H1 (cell line): ENCODE results near the gene PGBD5. TPM values are rescaled to one million over a fixed set of nuclear protein-coding genes. Genes with fewer than 3 reads are reported as not detected.

Experiments
- CTCF ChIA-PET: fragments of 300-600 bp; sonication (Branson Sonifier 250); formaldehyde crosslinking; loops from one replicate; lab custom pipeline; 2021; ENCODE audit not compliant: partially characterized antibody; lab: Charles Lee
- POLR2A ChIA-PET: fragments of 300-600 bp; sonication (Branson Sonifier 250); formaldehyde crosslinking; loops from one replicate; lab custom pipeline; 2021; ENCODE audit warnings: inconsistent platforms; ENCODE audit not compliant: partially characterized antibody; lab: Charles Lee
- DNase-seq, 2 experiments: peaks; one replicate each; pipeline versions ENCODE4 v3.0.0 to v3.0.0-alpha.2; 2010 to 2022; ENCODE audit warnings: low spot score in 2 of 2, low read depth in 1 of 2, mixed read lengths in 1 of 2
- FAIRE-seq: peaks from 2 replicates; lab custom pipeline; 2011; peaks lifted over from hg19 to GRCh38; lab: Jason Lieb, UNC
- H2AFZ ChIP-seq: 2 replicates; pipeline ENCODE4 v1.8.1; 2012; ENCODE audit warnings: low read length, inconsistent platforms
- H2AK5ac ChIP-seq: 2 replicates; pipeline ENCODE4 v1.6.1; 2013; ENCODE audit warnings: low read depth, low read length
- H2BK120ac ChIP-seq: replicated peaks from 2 replicates; pipeline ENCODE3; 2013; ENCODE audit warnings: low read depth, low read length, inconsistent platforms
- H2BK12ac ChIP-seq: 2 replicates; pipeline ENCODE4 v1.6.1; 2013; ENCODE audit warnings: low read depth, low read length
- H2BK15ac ChIP-seq: 2 replicates; pipeline ENCODE4 v1.6.1; 2013; ENCODE audit warnings: low read length
- H2BK20ac ChIP-seq: 2 replicates; pipeline ENCODE4 v1.6.1; 2013; ENCODE audit warnings: low read length
- H2BK5ac ChIP-seq: 2 replicates; pipeline ENCODE4 v1.6.1; 2013; ENCODE audit warnings: low read depth, low read length
- H3K14ac ChIP-seq: 2 replicates; pipeline ENCODE4 v1.6.1; 2013; ENCODE audit warnings: inconsistent platforms; ENCODE audit not compliant: insufficient read length
- H3K18ac ChIP-seq: 2 replicates; pipeline ENCODE4 v1.6.1; 2013; ENCODE audit warnings: low read length; ENCODE audit errors: extremely low read depth
- H3K23ac ChIP-seq: 2 replicates; pipeline ENCODE4 v1.6.1; 2013; ENCODE audit warnings: inconsistent platforms; ENCODE audit not compliant: insufficient read length
- H3K23me2 ChIP-seq: 2 replicates; pipeline ENCODE4 v1.6.1; 2013; ENCODE audit warnings: low read depth, low read length
- H3K27ac ChIP-seq: 2 replicates; pipeline ENCODE4 v1.6.1; 2011; ENCODE audit warnings: low read depth, low read length, inconsistent platforms
- H3K27me3 ChIP-seq, 4 experiments: replicated peaks in 1 of 4; 1 replicate in 1 of 4; 2 replicates in 3 of 4; pipeline versions ENCODE4 v1.6.1 to v1.8.1; 2011 to 2013; ENCODE audit warnings: low read length in 3 of 4, mild to moderate bottlenecking in 3 of 4, inconsistent platforms in 2 of 4, mixed read lengths in 2 of 4, moderate library complexity in 1 of 4; ENCODE audit not compliant: control insufficient read depth in 3 of 4, insufficient read depth in 3 of 4; ENCODE audit errors: extremely low read depth in 1 of 4
- H3K36me3 ChIP-seq, 4 experiments: 2 replicates each; pipeline versions ENCODE4 v1.6.1 to v1.8.1; 2011 to 2013; ENCODE audit warnings: mild to moderate bottlenecking in 4 of 4, low read length in 3 of 4, moderate library complexity in 2 of 4, control low read depth in 1 of 4, inconsistent platforms in 1 of 4; ENCODE audit not compliant: insufficient read depth in 4 of 4, control insufficient read depth in 2 of 4
- H3K4ac ChIP-seq: replicated peaks from 2 replicates; pipeline ENCODE3; 2013; ENCODE audit warnings: low read length, low read depth, mixed read lengths, inconsistent platforms; ENCODE audit not compliant: insufficient read length
- H3K4me1 ChIP-seq, 4 experiments: replicated peaks in 1 of 4; 1 replicate in 1 of 4; 2 replicates in 3 of 4; pipeline versions ENCODE4 v1.6.1 to v1.8.1; 2011 to 2013; ENCODE audit warnings: low read length in 3 of 4, inconsistent platforms in 2 of 4, mixed read lengths in 1 of 4; ENCODE audit not compliant: insufficient read depth in 4 of 4, control insufficient read depth in 3 of 4
- H3K4me2 ChIP-seq, 2 experiments: 2 replicates each; pipeline versions ENCODE4 v1.6.1 to v1.8.1; 2011 to 2013; ENCODE audit warnings: low read depth in 2 of 2, low read length in 2 of 2, control low read depth in 1 of 2, inconsistent platforms in 1 of 2, mild to moderate bottlenecking in 1 of 2; ENCODE audit not compliant: insufficient read depth in 1 of 2
- H3K4me3 ChIP-seq, 4 experiments: fragments of 200-600, 300-600 bp in 1 of 4; sonication (generic), shearing (Covaris generic), sonication (Bioruptor Twin) in 1 of 4; 2 replicates each; pipeline versions ENCODE4 v1.5.1 to v1.8.1; 2011 to 2016; ENCODE audit warnings: low read length in 4 of 4, low read depth in 3 of 4, control low read depth in 2 of 4, inconsistent platforms in 2 of 4, mild to moderate bottlenecking in 2 of 4, mixed read lengths in 1 of 4, moderate library complexity in 1 of 4; ENCODE audit not compliant: insufficient read depth in 2 of 4; ENCODE audit errors: extremely low read depth in 1 of 4
- H3K56ac ChIP-seq: replicated peaks from 2 replicates; pipeline ENCODE3; 2013; ENCODE audit warnings: low read depth, mild to moderate bottlenecking, mixed read lengths, low read length, inconsistent platforms; ENCODE audit not compliant: insufficient read length
- H3K79me1 ChIP-seq: 2 replicates; pipeline ENCODE4 v1.6.1; 2013; ENCODE audit warnings: low read depth, low read length, control low read depth
- H3K79me2 ChIP-seq, 2 experiments: 2 replicates each; pipeline versions ENCODE4 v1.6.1 to v1.8.1; 2012 to 2013; ENCODE audit warnings: low read length in 2 of 2, mild to moderate bottlenecking in 2 of 2, inconsistent platforms in 1 of 2; ENCODE audit not compliant: insufficient read depth in 2 of 2, control insufficient read depth in 1 of 2
- H3K9ac ChIP-seq, 4 experiments: replicated peaks in 1 of 4; 1 replicate in 1 of 4; 2 replicates in 3 of 4; pipeline versions ENCODE4 v1.6.1 to v1.8.1; 2011 to 2013; ENCODE audit warnings: low read depth in 3 of 4, low read length in 3 of 4, control low read depth in 2 of 4, mild to moderate bottlenecking in 2 of 4, moderate library complexity in 2 of 4, inconsistent platforms in 1 of 4; ENCODE audit errors: extremely low read depth in 1 of 4
- H3K9me3 ChIP-seq, 2 experiments: 2 replicates each; pipeline versions ENCODE4 v1.6.1 to v1.8.1; 2012 to 2013; ENCODE audit warnings: mild to moderate bottlenecking in 2 of 2, moderate library complexity in 2 of 2, control low read depth in 1 of 2, inconsistent platforms in 1 of 2, low read depth in 1 of 2, low read length in 1 of 2, mixed read lengths in 1 of 2; ENCODE audit not compliant: insufficient read depth in 2 of 2
- H4K20me1 ChIP-seq, 2 experiments: replicated peaks in 1 of 2; 2 replicates each; pipeline versions ENCODE3 to v1.8.1; 2011 to 2013; ENCODE audit warnings: inconsistent platforms in 2 of 2, low read length in 2 of 2, mild to moderate bottlenecking in 1 of 2; ENCODE audit not compliant: insufficient read depth in 2 of 2, control insufficient read depth in 1 of 2
- H4K5ac ChIP-seq: 2 replicates; pipeline ENCODE4 v1.6.1; 2013; ENCODE audit warnings: low read length, low read depth, mixed read lengths, inconsistent platforms; ENCODE audit not compliant: insufficient read length
- H4K8ac ChIP-seq: 2 replicates; pipeline ENCODE4 v1.8.0; 2013; ENCODE audit warnings: mild to moderate bottlenecking, moderate library complexity, low read length, inconsistent platforms; ENCODE audit not compliant: insufficient read depth; ENCODE audit errors: extremely low read depth
- H4K91ac ChIP-seq: replicated peaks from 2 replicates; pipeline ENCODE3; 2013; ENCODE audit warnings: low read length, mixed read lengths, inconsistent platforms; ENCODE audit not compliant: insufficient read length
- KDM1A ChIP-seq: fragments of 200-600, 300-600 bp; sonication (generic); IDR thresholded peaks from 2 replicates; pipeline ENCODE4 v1.7.1; 2016; ENCODE audit warnings: mild to moderate bottlenecking, low read length, borderline replicate concordance
- RAD21 ChIP-seq, 2 experiments: IDR thresholded peaks in 1 of 2; conservative IDR thresholded peaks in 1 of 2; 2 replicates each; pipeline ENCODE4 v1.6.1; 2011; ENCODE audit warnings: low read depth in 2 of 2, low read length in 2 of 2, improper control_type of control experiment in 1 of 2, inconsistent platforms in 1 of 2, mild to moderate bottlenecking in 1 of 2, moderate library complexity in 1 of 2
- WGBS, 2 experiments: shearing (Covaris generic) in 1 of 2; methylation state at CpG; one replicate each; pipeline versions ENCODE4 v1.1.6 to v1.1.7; 2013 to 2015; ENCODE audit warnings: low lambda C conversion rate in 2 of 2, mixed read lengths in 2 of 2, inconsistent platforms in 1 of 2, low coverage in 1 of 2, missing lambda C conversion rate in 1 of 2; ENCODE audit not compliant: insufficient replicate concordance in 2 of 2, insufficient coverage in 1 of 2, insufficient read length in 1 of 2; ENCODE audit errors: extremely low coverage in 1 of 2, missing lambda C conversion rate in 1 of 2; 5-methylcytosine and 5-hydroxymethylcytosine counted together
- polyA plus RNA-seq, 7 experiments: library from polyadenylated mRNA; depleted of rRNA in 3 of 7; stranded (reverse) in 5 of 7; unstranded in 2 of 7; fragments of >200 nt in 5 of 7; fragments of 200-250 nt in 2 of 7; gene quantifications; 1 replicate in 5 of 7; 2 replicates in 1 of 7; 4 replicates in 1 of 7; pipeline versions ENCODE4 v1.2.1 to v1.2.3, GENCODE V29; 2011 to 2013; ENCODE audit warnings: missing spikeins in 2 of 7, mixed read lengths in 2 of 7
- total RNA-seq: library from RNA; stranded (reverse); fragmentation: NEBNext Ultra II Directional; extraction: Animal tissue kit (Norgen Biotek cat#: 25700); gene quantifications from 2 replicates; pipeline ENCODE4 v1.2.1, GENCODE V29; 2021

The PGBD5 gene
- total and polyA plus RNA-seq, 2 of the 8 experiments (the other 6 are each of a cell fraction or from before 2014, with no cell fraction given) = 16.3 to 18.4 TPM

DNA sequence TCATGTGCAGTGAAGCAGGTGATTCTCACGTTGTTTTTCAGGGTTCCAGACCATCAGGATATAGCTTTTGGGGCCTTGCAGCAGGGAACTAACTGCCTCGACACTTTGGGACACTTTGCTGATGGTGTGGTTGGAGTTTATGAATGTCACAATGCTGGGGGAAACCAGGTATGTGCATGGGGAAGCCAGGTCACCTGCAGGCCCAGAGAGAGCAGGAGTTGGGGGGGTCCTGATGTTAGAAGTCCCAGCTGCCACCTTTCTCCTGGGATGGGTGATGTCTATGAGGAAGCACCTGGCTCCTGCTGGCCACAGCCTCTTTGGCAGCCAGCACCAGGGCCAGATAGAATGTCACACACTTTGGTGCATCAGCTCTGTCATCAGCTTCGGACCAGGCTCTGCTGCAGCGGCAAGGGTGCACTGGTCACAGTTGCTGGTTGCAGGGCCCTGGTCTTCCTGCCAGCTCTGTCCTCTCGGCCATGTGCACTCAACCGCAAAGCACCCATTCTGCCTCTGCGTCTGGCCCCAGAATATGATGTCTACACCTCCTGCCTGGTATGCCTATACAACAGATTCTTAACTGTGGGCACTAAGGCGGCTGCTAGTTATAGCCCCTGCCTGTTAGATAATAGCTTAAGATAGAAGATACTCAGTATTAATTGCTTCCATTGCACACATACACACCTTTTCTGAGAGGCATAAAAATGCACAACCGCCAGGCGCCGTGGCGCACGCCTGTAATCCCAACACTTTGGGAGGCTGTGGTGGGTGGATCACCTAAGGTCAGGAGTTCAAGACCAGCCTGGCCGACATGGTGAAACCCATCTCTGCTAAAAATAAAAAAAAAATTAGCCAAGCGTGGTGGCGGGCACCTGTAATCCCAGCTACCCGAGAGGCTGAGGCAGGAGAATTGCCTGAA, 160.7 kb downstream of the PGBD5 start:
- H3K27me3 ChIP-seq = no peaks in the 10 kb centered on the region
- H2BK20ac ChIP-seq = no peak overlapping the region
- no peaks in the 10 kb centered on the region for H3K79me2 ChIP-seq
- H3K4me1 ChIP-seq = peaks cover 0 to 5% (median 1%) of the 10 kb centered on the region in 4 experiments; a peak in 3 of 7 replicates
- H2BK120ac ChIP-seq = no peak overlapping the region
- H3K36me3 ChIP-seq = peaks cover 0 to 13% (median 11%) of the 10 kb centered on the region in 4 experiments; a peak in 6 of 8 replicates
- H3K27ac ChIP-seq = no peak overlapping the region
- H3K56ac ChIP-seq = no peak overlapping the region
- no peak overlapping the region for H2AK5ac ChIP-seq
- H3K23me2 ChIP-seq = no peaks in the 10 kb centered on the region
- WGBS, 2 experiments = 95% methylated on average over 17 of the region's 17 CpGs; no CpG with 5 or more reads in 1 of the 2 experiments
- POLR2A ChIA-PET = interaction anchor here (0.6 kb wide), 2 partner anchors 8 to 889 kb away, joined by 3 to 5 read pairs; no protein-coding TSS in a partner anchor
- H4K91ac ChIP-seq = no peak overlapping the region
- H3K9me3 ChIP-seq = no peaks in the 10 kb centered on the region
- no peak overlapping the region for H3K4me3 ChIP-seq
- no peak overlapping the region for H3K9ac ChIP-seq
- H2BK15ac ChIP-seq = no peak overlapping the region
- no peaks in the 10 kb centered on the region for H4K20me1 ChIP-seq
- FAIRE-seq (no peak), DNase-seq (no peak)
- no peak overlapping the region for H3K4me2 ChIP-seq
- TF ChIP-seq RAD21 (IDR thresholded peaks at IDR 0.05 in 1 of 2, conservative IDR thresholded peaks at IDR 0.05 in 1 of 2; ENCODE audit: low read depth in 2 of 2, low read length in 2 of 2) (no peak), KDM1A (no peak)
- no peak overlapping the region for H2BK12ac ChIP-seq
- H3K23ac ChIP-seq = no peak overlapping the region
- CTCF ChIA-PET = interaction anchor here (0.6 to 1.5 kb wide), 7 partner anchors 12 to 594 kb away, joined by 3 to 4 read pairs (median 3); no protein-coding TSS in a partner anchor
- no peak overlapping the region for H2BK5ac ChIP-seq
- H2AFZ ChIP-seq = no peak overlapping the region
- no peaks in the 10 kb centered on the region for H3K79me1 ChIP-seq
- no peak overlapping the region for H3K14ac ChIP-seq
- no peak overlapping the region for H3K18ac ChIP-seq
- no peak overlapping the region for H4K5ac ChIP-seq
- no peak overlapping the region for H4K8ac ChIP-seq
- no peak overlapping the region for H3K4ac ChIP-seq
